ENCODE results near the gene BSND. TPM values are rescaled to one million over a fixed set of nuclear protein-coding genes. Genes with fewer than 3 reads are reported as not detected.

Gene BSND
- total RNA-seq, 1 experiment from 2014 or later: not detected

- H3K79me2 ChIP-seq (ENCODE audit: low read length): no peaks in the 10 kb centered on the region
- H3K27me3 ChIP-seq (ENCODE audit: low read length): no peaks in the 10 kb centered on the region
- H3K9ac ChIP-seq (ENCODE audit: low read length): no peak overlapping the region
- ChIA-PET POLR2A (ENCODE audit: unreplicated experiment) (no interaction called here), CTCF (interaction anchor here (1.0 kb wide), 1 partner anchor 40 kb away, joined by 3 read pairs; no protein-coding TSS in a partner anchor)
- H3K9me2 ChIP-seq (replicated peaks; ENCODE audit: low read length): no peaks in the 10 kb centered on the region
- no peak overlapping the region for H3K27ac ChIP-seq (ENCODE audit: low read length)
- no peaks in the 10 kb centered on the region for H3K9me3 ChIP-seq (ENCODE audit: low read length)
- TF ChIP-seq EZH2 (IDR thresholded peaks at IDR 0.05; ENCODE audit: low read length, unreplicated experiment) (no peak), EZH2phosphoT487 (IDR thresholded peaks at IDR 0.05; ENCODE audit: borderline replicate concordance, low read length) (no peak), CTCF (conservative IDR thresholded peaks at IDR 0.05; ENCODE audit: low read depth, low read length) (no peak)
- H3K4me3 ChIP-seq (ENCODE audit: low read length): no peak overlapping the region
- no peak for DNase-seq
- no peak overlapping the region for H2AFZ ChIP-seq (ENCODE audit: low read length)
- no TSS peak for BruUV-seq (replicated peaks)
- no peaks in the 10 kb centered on the region for H4K20me1 ChIP-seq (ENCODE audit: low read length)
- no peak for ATAC-seq
- no peaks in the 10 kb centered on the region for H3K36me3 ChIP-seq (ENCODE audit: low read depth, low read length)
- H3K4me2 ChIP-seq (ENCODE audit: low read length): no peak overlapping the region
- intact Hi-C loops (cut with micrococcal nuclease): no loop called here
- no peaks in the 10 kb centered on the region for H3F3A ChIP-seq (ENCODE audit: low read length, unreplicated experiment)
- no peaks in the 10 kb centered on the region for H3K4me1 ChIP-seq (ENCODE audit: insufficient read depth, low read length)
These were observed 7.8 kb upstream of the BSND start for GRCh38 chr1:54990916-54991315.

GRCh38 chr1:54991939-54992338 lies 6.8 kb upstream of the BSND start:
- intact Hi-C loops (cut with micrococcal nuclease): no loop called here
- Histone ChIP-seq H3K4me3 (ENCODE audit: low read length) (no peak overlapping the region), H3K27me3 (ENCODE audit: low read length) (no peaks in the 10 kb centered on the region), H4K20me1 (ENCODE audit: low read length) (no peaks in the 10 kb centered on the region), H3K9me3 (ENCODE audit: low read length) (no peaks in the 10 kb centered on the region), H3K4me2 (ENCODE audit: low read length) (no peak overlapping the region), H3K9me2 (replicated peaks; ENCODE audit: low read length) (no peaks in the 10 kb centered on the region), H3K9ac (ENCODE audit: low read length) (no peak overlapping the region), H3F3A (ENCODE audit: low read length, unreplicated experiment) (no peaks in the 10 kb centered on the region), H3K79me2 (ENCODE audit: low read length) (no peaks in the 10 kb centered on the region), H3K36me3 (ENCODE audit: low read depth, low read length) (no peaks in the 10 kb centered on the region), H3K27ac (ENCODE audit: low read length) (no peak overlapping the region), H3K4me1 (ENCODE audit: insufficient read depth, low read length) (no peaks in the 10 kb centered on the region), H2AFZ (ENCODE audit: low read length) (no peak overlapping the region)
- BruUV-seq (replicated peaks): no TSS peak
- TF ChIP-seq EZH2phosphoT487 (IDR thresholded peaks at IDR 0.05; ENCODE audit: borderline replicate concordance, low read length): no peak
- TF ChIP-seq CTCF (conservative IDR thresholded peaks at IDR 0.05; ENCODE audit: low read depth, low read length): no peak
- ChIA-PET POLR2A (ENCODE audit: unreplicated experiment) (no interaction called here), CTCF (no interaction called here)
- no peak for ATAC-seq
- DNase-seq: no peak

- no TSS peak for BruUV-seq (replicated peaks)
- no peak for DNase-seq
- Histone ChIP-seq H3K9me3 (ENCODE audit: low read length) (no peaks in the 10 kb centered on the region), H3K36me3 (ENCODE audit: low read depth, low read length) (no peaks in the 10 kb centered on the region), H4K20me1 (ENCODE audit: low read length) (no peaks in the 10 kb centered on the region), H3K27me3 (ENCODE audit: low read length) (no peaks in the 10 kb centered on the region), H2AFZ (ENCODE audit: low read length) (no peak overlapping the region), H3K9ac (ENCODE audit: low read length) (no peak overlapping the region), H3K4me3 (ENCODE audit: low read length) (no peak overlapping the region), H3K4me1 (ENCODE audit: insufficient read depth, low read length) (no peaks in the 10 kb centered on the region), H3K79me2 (ENCODE audit: low read length) (no peaks in the 10 kb centered on the region), H3K9me2 (replicated peaks; ENCODE audit: low read length) (no peaks in the 10 kb centered on the region), H3K4me2 (ENCODE audit: low read length) (no peak overlapping the region), H3F3A (ENCODE audit: low read length, unreplicated experiment) (no peaks in the 10 kb centered on the region), H3K27ac (ENCODE audit: low read length) (no peak overlapping the region)
- intact Hi-C loops (cut with micrococcal nuclease): no loop called here
- ATAC-seq: no peak
- CTCF ChIA-PET: no interaction called here
- TF ChIP-seq EZH2 (IDR thresholded peaks at IDR 0.05; ENCODE audit: low read length, unreplicated experiment): no peak
- no peak for TF ChIP-seq EZH2phosphoT487 (IDR thresholded peaks at IDR 0.05; ENCODE audit: borderline replicate concordance, low read length)
- no peak for TF ChIP-seq CTCF (conservative IDR thresholded peaks at IDR 0.05; ENCODE audit: low read depth, low read length)
- POLR2A ChIA-PET (ENCODE audit: unreplicated experiment): no interaction called here
These were observed 5.6 kb upstream of the BSND start for GRCh38 chr1:54993140-54993539.

Data from PC-3 (cell line).